Keratinocyte (primary cell): ENCODE measurements around the gene RPA1. TPM values are rescaled to one million over a fixed set of nuclear protein-coding genes. Genes with fewer than 3 reads are reported as not detected.

Source experiments
- DNase-seq: peaks from one replicate; pipeline ENCODE4 v3.0.0-alpha.2; 2011; ENCODE audit warnings: low read depth, missing footprints, low spot score
- FAIRE-seq: peaks from 2 replicates; lab custom pipeline; 2011; peaks lifted over from hg19 to GRCh38; lab: Jason Lieb, UNC
- H2AFZ ChIP-seq: 2 replicates; pipeline ENCODE4 v1.6.0; 2012; ENCODE audit warnings: low read length, control low read depth, inconsistent platforms; ENCODE audit not compliant: control insufficient read depth
- H3K27ac ChIP-seq: 2 replicates; pipeline ENCODE4 v1.5.1; 2011; ENCODE audit warnings: low read length; ENCODE audit not compliant: control insufficient read depth, insufficient read depth
- H3K27me3 ChIP-seq: 3 replicates; pipeline ENCODE4 v1.6.0; 2011; ENCODE audit warnings: low read length; ENCODE audit not compliant: control insufficient read depth, insufficient read depth; ENCODE audit errors: extremely low read depth
- H3K36me3 ChIP-seq, 2 experiments: 2 replicates in 1 of 2; 3 replicates in 1 of 2; pipeline ENCODE4 v1.5.1; 2011; ENCODE audit warnings: low read length in 2 of 2, mild to moderate bottlenecking in 1 of 2; ENCODE audit not compliant: control insufficient read depth in 2 of 2, insufficient read depth in 2 of 2; ENCODE audit errors: extremely low read depth in 1 of 2
- H3K4me1 ChIP-seq: 3 replicates; pipeline ENCODE4 v1.5.1; 2011; ENCODE audit warnings: low read length; ENCODE audit not compliant: control insufficient read depth, insufficient read depth; ENCODE audit errors: extremely low read depth
- H3K4me2 ChIP-seq: 3 replicates; pipeline ENCODE4 v1.6.0; 2011; ENCODE audit warnings: low read depth, low read length; ENCODE audit not compliant: control insufficient read depth, insufficient read depth; ENCODE audit errors: extremely low read depth
- H3K4me3 ChIP-seq, 3 experiments: fragments of 200-600 bp in 1 of 3; sonication (generic) in 1 of 3; 2 replicates in 2 of 3; 3 replicates in 1 of 3; pipeline ENCODE4 v1.5.1; 2011 to 2016; ENCODE audit warnings: low read length in 3 of 3, mild to moderate bottlenecking in 3 of 3, control low read depth in 2 of 3, inconsistent platforms in 1 of 3, low read depth in 1 of 3, mixed read lengths in 1 of 3, mixed run types in 1 of 3, moderate library complexity in 1 of 3; ENCODE audit not compliant: control insufficient read depth in 2 of 3, insufficient read depth in 2 of 3; ENCODE audit errors: extremely low read depth in 1 of 3
- H3K79me2 ChIP-seq: 2 replicates; pipeline ENCODE4 v1.6.0; 2012; ENCODE audit warnings: low read length; ENCODE audit not compliant: control insufficient read depth, insufficient read depth
- H3K9ac ChIP-seq: 3 replicates; pipeline ENCODE4 v1.6.0; 2011; ENCODE audit warnings: low read length; ENCODE audit not compliant: control insufficient read depth, insufficient read depth; ENCODE audit errors: extremely low read depth
- H3K9me1 ChIP-seq: 3 replicates; pipeline ENCODE4 v1.6.0; 2011; ENCODE audit warnings: low read length; ENCODE audit not compliant: control insufficient read depth, insufficient read depth; ENCODE audit errors: extremely low read depth
- H3K9me3 ChIP-seq: 2 replicates; pipeline ENCODE4 v1.5.1; 2012; ENCODE audit warnings: low read depth, low read length; ENCODE audit not compliant: control insufficient read depth
- H4K20me1 ChIP-seq: 3 replicates; pipeline ENCODE4 v1.6.0; 2011; ENCODE audit warnings: low read length; ENCODE audit not compliant: control insufficient read depth, insufficient read depth; ENCODE audit errors: extremely low read depth
- EZH2 ChIP-seq: IDR thresholded peaks from one replicate; pipeline ENCODE4 v1.6.1; 2012; ENCODE audit warnings: inconsistent platforms, mild to moderate bottlenecking, low read length, moderate library complexity
- dilution Hi-C: fragments of 300-500 bp; cut with MboI; formaldehyde crosslinking; loops from one replicate; pipeline ENCODE4 v1.7.0; 2020; ENCODE audit warnings: low sequenced_read_pairs; ENCODE audit not compliant: extremely low pct_ligation_motif_present
- polyA plus RNA-seq, 5 experiments: library from polyadenylated mRNA; depleted of rRNA in 3 of 5; stranded (reverse) in 3 of 5; stranded (forward) in 1 of 5; unstranded in 1 of 5; fragments of >200 nt; gene quantifications; 1 replicate in 1 of 5; 2 replicates in 3 of 5; 3 replicates in 1 of 5; pipeline versions ENCODE4 v1.2.1 to v1.2.3, GENCODE V29; 2011 to 2012; ENCODE audit warnings: missing spikeins in 2 of 5, low read depth in 1 of 5, low replicate concordance in 1 of 5
- TF ChIP-seq, protein P1 (sequence below), 3 experiments: IDR thresholded peaks in 1 of 3; conservative IDR thresholded peaks in 1 of 3; optimal IDR thresholded peaks in 1 of 3; 2 replicates in 2 of 3; 3 replicates in 1 of 3; pipeline versions ENCODE3 to v1.5.1; 2011; ENCODE audit warnings: low read length in 3 of 3, mild to moderate bottlenecking in 3 of 3, moderate library complexity in 2 of 3, control low read depth in 1 of 3, inconsistent platforms in 1 of 3; ENCODE audit not compliant: insufficient read depth in 2 of 3; ENCODE audit errors: extremely low read depth in 1 of 3

Gene RPA1
- polyA plus RNA-seq, 1 donor (not counting 4 experiments of a cell fraction or from before 2014, with no cell fraction given), result 74.9 TPM

DNA sequence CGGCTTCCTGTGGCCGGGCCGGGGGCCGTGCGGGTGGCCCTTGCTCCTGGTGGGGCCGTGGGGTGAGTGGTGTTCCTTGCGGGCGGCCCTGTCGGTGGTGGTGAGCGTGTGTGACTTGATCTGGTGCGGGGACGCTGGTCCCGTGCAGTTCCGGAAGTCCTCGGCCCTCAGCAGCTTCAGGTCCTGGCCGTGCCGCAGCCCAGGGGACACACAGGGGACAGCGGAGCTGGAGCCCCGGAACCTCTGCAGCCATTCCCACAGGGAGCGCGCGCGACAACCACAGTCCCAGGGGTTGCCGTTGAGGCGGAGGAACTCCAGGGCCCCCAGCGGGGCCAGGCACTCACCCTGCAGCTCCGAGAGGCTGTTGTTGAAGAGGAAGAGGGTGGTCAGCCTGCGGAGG is 107.0 kb downstream of the RPA1 start:
- Histone ChIP-seq H3K4me3 (no peak overlapping the region), H2AFZ (no peak overlapping the region), H3K4me2 (no peak overlapping the region), H4K20me1 (no peaks in the 10 kb centered on the region), H3K4me1 (no peaks in the 10 kb centered on the region), H3K36me3 (no peaks in the 10 kb centered on the region), H3K27me3 (no peaks in the 10 kb centered on the region), H3K9me1 (no peaks in the 10 kb centered on the region), H3K79me2 (no peaks in the 10 kb centered on the region), H3K9me3 (no peaks in the 10 kb centered on the region), H3K9ac (no peak overlapping the region), H3K27ac (no peak overlapping the region)
- dilution Hi-C loops, result no loop called here
- FAIRE-seq, result no peak
- DNase-seq, result no peak
- TF ChIP-seq, protein P1, sequence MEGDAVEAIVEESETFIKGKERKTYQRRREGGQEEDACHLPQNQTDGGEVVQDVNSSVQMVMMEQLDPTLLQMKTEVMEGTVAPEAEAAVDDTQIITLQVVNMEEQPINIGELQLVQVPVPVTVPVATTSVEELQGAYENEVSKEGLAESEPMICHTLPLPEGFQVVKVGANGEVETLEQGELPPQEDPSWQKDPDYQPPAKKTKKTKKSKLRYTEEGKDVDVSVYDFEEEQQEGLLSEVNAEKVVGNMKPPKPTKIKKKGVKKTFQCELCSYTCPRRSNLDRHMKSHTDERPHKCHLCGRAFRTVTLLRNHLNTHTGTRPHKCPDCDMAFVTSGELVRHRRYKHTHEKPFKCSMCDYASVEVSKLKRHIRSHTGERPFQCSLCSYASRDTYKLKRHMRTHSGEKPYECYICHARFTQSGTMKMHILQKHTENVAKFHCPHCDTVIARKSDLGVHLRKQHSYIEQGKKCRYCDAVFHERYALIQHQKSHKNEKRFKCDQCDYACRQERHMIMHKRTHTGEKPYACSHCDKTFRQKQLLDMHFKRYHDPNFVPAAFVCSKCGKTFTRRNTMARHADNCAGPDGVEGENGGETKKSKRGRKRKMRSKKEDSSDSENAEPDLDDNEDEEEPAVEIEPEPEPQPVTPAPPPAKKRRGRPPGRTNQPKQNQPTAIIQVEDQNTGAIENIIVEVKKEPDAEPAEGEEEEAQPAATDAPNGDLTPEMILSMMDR (optimal IDR thresholded peaks at IDR 0.05 in 1 of 3, IDR thresholded peaks at IDR 0.05 in 1 of 3, conservative IDR thresholded peaks at IDR 0.05 in 1 of 3; ENCODE audit: extremely low read depth in 1 of 3, insufficient read depth in 2 of 3, low read length in 3 of 3), result no peak
- TF ChIP-seq EZH2, result no peak

DNA sequence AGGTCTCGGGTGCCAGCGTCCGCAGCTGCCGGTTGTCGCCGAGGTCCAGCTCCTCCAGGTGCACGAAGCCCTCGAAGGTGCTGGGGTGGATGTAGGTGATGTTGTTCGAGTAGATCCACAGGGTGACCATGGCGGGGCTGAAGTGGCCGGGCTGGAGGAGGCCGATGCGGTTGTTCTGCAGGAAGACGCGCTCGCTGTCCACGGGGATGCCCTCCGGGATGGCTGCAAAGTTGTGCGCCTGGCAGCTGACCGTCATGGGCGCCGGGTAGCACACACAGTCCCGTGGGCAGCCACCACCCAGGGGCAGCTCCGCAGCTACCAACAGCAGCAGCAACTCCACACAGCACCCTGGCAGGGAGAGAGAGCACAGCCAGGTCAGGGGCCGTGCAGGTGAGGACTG is 107.7 kb downstream of the RPA1 start:
- Histone ChIP-seq H3K4me3 (no peak overlapping the region), H2AFZ (no peak overlapping the region), H3K79me2 (no peaks in the 10 kb centered on the region), H3K9me1 (no peaks in the 10 kb centered on the region), H3K27ac (no peak overlapping the region), H3K36me3 (no peaks in the 10 kb centered on the region), H4K20me1 (no peaks in the 10 kb centered on the region), H3K9me3 (no peaks in the 10 kb centered on the region), H3K9ac (no peak overlapping the region), H3K4me2 (no peak overlapping the region), H3K4me1 (no peaks in the 10 kb centered on the region), H3K27me3 (no peaks in the 10 kb centered on the region)
- no peak for TF ChIP-seq EZH2
- TF ChIP-seq, protein P1 (optimal IDR thresholded peaks at IDR 0.05 in 1 of 3, IDR thresholded peaks at IDR 0.05 in 1 of 3, conservative IDR thresholded peaks at IDR 0.05 in 1 of 3; ENCODE audit: extremely low read depth in 1 of 3, insufficient read depth in 2 of 3, low read length in 3 of 3), result no peak
- dilution Hi-C loops, result no loop called here
- DNase-seq (no peak), FAIRE-seq (no peak)
